HUES6 (cell line): ENCODE data around the gene MPND.
"Not testable (repeated sequence)": the region's sequence is repeated elsewhere in the genome, so short reads cannot be mapped to it uniquely, and the experiment has no call there.

Experiments
- H3K27ac ChIP-seq: 2 replicates; pipeline ENCODE4 v1.7.0; 2013; ENCODE audit warnings: low read depth, mild to moderate bottlenecking, low read length, inconsistent platforms
- H3K27me3 ChIP-seq: 2 replicates; pipeline ENCODE4 v1.6.1; 2013; ENCODE audit warnings: low read length; ENCODE audit not compliant: control insufficient read depth, insufficient read depth
- H3K36me3 ChIP-seq: 2 replicates; pipeline ENCODE4 v1.6.1; 2013; ENCODE audit warnings: low read length; ENCODE audit not compliant: control insufficient read depth, insufficient read depth
- H3K4me1 ChIP-seq: 2 replicates; pipeline ENCODE4 v1.6.1; 2013; ENCODE audit warnings: low read length; ENCODE audit not compliant: control insufficient read depth, insufficient read depth
- H3K4me3 ChIP-seq: 2 replicates; pipeline ENCODE4 v1.5.1; 2013; ENCODE audit warnings: low read depth, low read length
- H3K9ac ChIP-seq: one replicate; pipeline ENCODE4 v1.6.1; 2013; ENCODE audit warnings: mild to moderate bottlenecking, low read length
- H3K9me3 ChIP-seq: 2 replicates; pipeline ENCODE4 v1.6.1; 2013; ENCODE audit warnings: low read depth, low read length; ENCODE audit not compliant: control insufficient read depth, insufficient read depth

MPND gene

GRCh38 chr19:4323692-4324091 lies 19.7 kb upstream of the MPND start:
- H3K27ac ChIP-seq, result no peak overlapping the region
- H3K9me3 ChIP-seq, result 0 out of 2 replicates have a peak, but pooled peaks cover 5% of the 10 kb centered on the region
- H3K4me1 ChIP-seq, result 0 out of 2 replicates have a peak, but pooled peaks cover 3% of the 10 kb centered on the region
- no peaks in the 10 kb centered on the region for H3K27me3 ChIP-seq
- H3K4me3 ChIP-seq, result no peak overlapping the region
- H3K36me3 ChIP-seq, result peaks cover 16% of the 10 kb centered on the region
- H3K9ac ChIP-seq, result no peak overlapping the region

GRCh38 chr19:4324228-4324627 lies 19.1 kb upstream of the MPND start:
- peaks cover 12% of the 10 kb centered on the region; the same call in 1 of the 2 replicates for H3K36me3 ChIP-seq
- H3K4me3 ChIP-seq, result no peak overlapping the region
- H3K9me3 ChIP-seq, result 0 out of 2 replicates have a peak, but pooled peaks cover 4% of the 10 kb centered on the region
- H3K27me3 ChIP-seq, result no peaks in the 10 kb centered on the region
- 0 out of 2 replicates have a peak, but pooled peaks cover 3% of the 10 kb centered on the region for H3K4me1 ChIP-seq
- no peak overlapping the region for H3K9ac ChIP-seq
- H3K27ac ChIP-seq, result no peak overlapping the region

DNA sequence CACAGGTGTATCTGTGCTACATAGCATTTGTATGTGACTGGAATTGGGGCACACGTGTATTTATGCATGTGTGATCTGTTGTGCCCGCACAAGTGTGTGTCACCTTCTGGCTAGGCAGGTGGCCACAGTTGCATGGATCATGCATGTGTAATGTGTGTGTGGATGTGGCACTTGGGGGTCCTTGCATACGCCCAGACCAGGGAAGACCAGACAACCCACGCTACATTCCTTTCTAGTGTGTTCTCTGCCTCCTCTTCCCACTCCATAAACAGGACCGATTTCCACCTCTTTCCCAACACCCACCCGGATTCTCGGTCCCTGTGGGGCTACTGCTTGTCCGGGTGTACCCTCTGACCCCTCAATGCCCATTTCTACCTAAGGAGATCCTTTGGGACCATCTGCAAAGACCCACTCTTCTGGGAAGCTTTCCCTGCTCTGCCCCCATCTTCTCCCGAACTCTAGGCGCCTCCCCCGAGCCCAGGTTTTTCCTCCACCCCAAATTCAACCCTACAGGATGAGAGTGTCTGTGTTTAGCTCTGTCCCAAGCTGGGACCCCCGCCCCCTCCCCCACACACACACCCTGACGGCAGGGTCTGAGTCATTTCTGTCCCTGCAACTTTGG lies 17.0 kb upstream of the MPND start:
- H3K36me3 ChIP-seq, result peaks cover 12% of the 10 kb centered on the region; the same call in 1 of the 2 replicates
- H3K4me1 ChIP-seq, result 0 out of 2 replicates have a peak, but pooled peaks cover 3% of the 10 kb centered on the region
- no peak overlapping the region for H3K27ac ChIP-seq
- H3K27me3 ChIP-seq, result no peaks in the 10 kb centered on the region
- no peaks in the 10 kb centered on the region for H3K9me3 ChIP-seq
- H3K9ac ChIP-seq, result no peak overlapping the region
- peak overlapping the region; percentile 66 for H3K4me3 ChIP-seq

DNA sequence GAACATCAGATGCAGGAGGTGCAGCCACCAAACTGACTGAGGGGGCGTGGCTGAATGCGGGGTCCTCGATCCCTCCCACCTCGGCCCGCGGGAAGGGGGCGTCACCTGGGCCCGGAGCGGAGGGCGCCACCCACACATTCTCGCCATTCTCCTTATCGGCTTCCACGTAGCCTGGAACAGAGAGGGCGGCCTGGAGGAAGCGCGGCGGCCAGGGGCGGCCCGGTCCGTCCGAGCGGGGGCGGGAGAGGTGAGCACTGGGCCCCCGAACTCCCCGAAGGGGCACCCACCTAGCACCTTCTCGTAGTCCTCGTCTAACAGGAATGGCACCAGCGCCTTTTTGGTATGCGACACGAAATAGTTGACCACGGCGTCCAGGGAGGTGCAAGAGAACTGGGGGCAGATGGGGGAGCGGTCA lies 16.5 kb upstream of the MPND start:
- 0 out of 2 replicates have a peak, but pooled peaks cover 3% of the 10 kb centered on the region for H3K4me1 ChIP-seq

GRCh38 chr19:4327252-4327876 lies 16.0 kb upstream of the MPND start:
- Histone ChIP-seq H3K36me3 (peaks cover 12% of the 10 kb centered on the region; the same call in 1 of the 2 replicates), H3K9ac (peak overlapping the region; percentile 76), H3K27ac (no peak overlapping the region), H3K27me3 (no peaks in the 10 kb centered on the region), H3K4me3 (peak overlapping the region; percentile 66), H3K9me3 (no peaks in the 10 kb centered on the region), H3K4me1 (0 out of 2 replicates have a peak, but pooled peaks cover 3% of the 10 kb centered on the region)

More for the DNA sequence above, 16.5 kb upstream of the MPND start:
- Histone ChIP-seq H3K9me3 (no peaks in the 10 kb centered on the region), H3K4me3 (peak overlapping the region; percentile 66), H3K9ac (peak overlapping the region; percentile 76), H3K36me3 (peaks cover 12% of the 10 kb centered on the region; the same call in 1 of the 2 replicates), H3K27me3 (no peaks in the 10 kb centered on the region), H3K27ac (no peak overlapping the region)

- H3K27me3 ChIP-seq, result no peaks in the 10 kb centered on the region
- H3K4me3 ChIP-seq, result peak overlapping the region; percentile 66
- H3K36me3 ChIP-seq, result peaks cover 11% of the 10 kb centered on the region; the same call in 1 of the 2 replicates
- H3K9ac ChIP-seq, result peak overlapping the region; percentile 34
- H3K4me1 ChIP-seq, result 0 out of 2 replicates have a peak, but pooled peaks cover 3% of the 10 kb centered on the region
- no peak overlapping the region for H3K27ac ChIP-seq
- no peaks in the 10 kb centered on the region for H3K9me3 ChIP-seq
Observed at GRCh38 chr19:4327877-4328242, 15.5 kb upstream of the MPND start.

DNA sequence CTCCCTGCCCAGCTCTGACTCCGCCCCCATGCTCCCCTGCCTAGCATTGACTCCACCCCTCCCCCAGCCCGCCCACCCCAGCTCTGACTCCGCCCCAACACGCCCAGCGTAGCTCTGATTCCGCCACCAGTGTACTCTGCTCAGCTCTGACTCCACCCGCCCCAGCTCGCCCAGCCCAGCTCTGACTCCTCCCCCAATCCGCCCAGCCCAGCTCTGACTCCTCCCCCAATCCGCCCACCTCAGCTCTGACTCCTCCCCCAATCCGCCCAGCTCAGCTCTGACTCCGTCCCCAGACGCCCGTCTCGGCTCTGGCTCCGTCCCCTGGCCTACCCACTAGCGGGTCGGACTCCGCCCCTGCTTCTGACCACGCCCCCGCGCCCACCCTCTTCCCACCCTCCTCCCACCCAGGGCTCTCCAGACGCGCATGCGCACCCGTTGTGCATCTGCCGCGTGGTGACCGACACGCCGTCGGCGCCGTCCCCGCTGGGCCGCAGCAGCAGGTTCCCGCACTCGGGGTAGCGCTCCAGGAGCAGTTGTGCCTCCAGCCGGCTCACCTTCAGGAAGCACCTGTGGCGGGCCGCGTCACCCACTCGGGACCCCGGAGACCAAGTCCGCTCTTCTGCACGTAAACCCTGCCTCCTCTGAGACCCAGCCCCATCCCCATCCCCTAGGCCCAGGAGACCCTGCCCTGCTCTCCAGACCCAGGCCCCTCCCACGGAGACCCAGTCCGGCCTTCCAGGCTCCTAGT lies 14.9 kb upstream of the MPND start:
- Histone ChIP-seq H3K27me3 (no peaks in the 10 kb centered on the region), H3K9ac (peak overlapping the region; percentile 64), H3K27ac (no peak overlapping the region), H3K9me3 (no peaks in the 10 kb centered on the region), H3K4me3 (peak overlapping the region; percentile 89), H3K4me1 (0 out of 2 replicates have a peak, but pooled peaks cover 3% of the 10 kb centered on the region), H3K36me3 (peaks cover 7% of the 10 kb centered on the region; the same call in 1 of the 2 replicates)

- H3K4me1 ChIP-seq, H3K27me3 ChIP-seq, H3K9me3 ChIP-seq, H3K27ac ChIP-seq, H3K36me3 ChIP-seq: not testable (repeated sequence)
- H3K4me3 ChIP-seq, result peak overlapping the region; percentile 89
- peak overlapping the region; percentile 64 for H3K9ac ChIP-seq
Observed at GRCh38 chr19:4328991-4329681, 14.2 kb upstream of the MPND start.

- no peak overlapping the region for H3K27ac ChIP-seq
- no peaks in the 10 kb centered on the region for H3K27me3 ChIP-seq
- H3K4me1 ChIP-seq, result 0 out of 2 replicates have a peak, but pooled peaks cover 3% of the 10 kb centered on the region
- peaks cover 6% of the 10 kb centered on the region for H3K36me3 ChIP-seq
- H3K9ac ChIP-seq, result no peak overlapping the region
- no peak overlapping the region for H3K4me3 ChIP-seq
- no peaks in the 10 kb centered on the region for H3K9me3 ChIP-seq
Observed at GRCh38 chr19:4329858-4330257, 13.5 kb upstream of the MPND start.

- Histone ChIP-seq H3K4me3 (no peak overlapping the region), H3K9me3 (no peaks in the 10 kb centered on the region), H3K27ac (no peak overlapping the region), H3K9ac (no peak overlapping the region), H3K36me3 (peaks cover 13% of the 10 kb centered on the region), H3K4me1 (peaks cover 9% of the 10 kb centered on the region), H3K27me3 (no peaks in the 10 kb centered on the region)
Observed at GRCh38 chr19:4334929-4335570, 8.3 kb upstream of the MPND start.
